GM12864 (cell line): Measurements from ENCODE around the gene MARCHF10.
"Not testable (repeated sequence)": the region's sequence is repeated elsewhere in the genome, so short reads cannot be mapped to it uniquely, and the experiment has no call there.

Source experiments
- DNase-seq: peaks from one replicate; pipeline ENCODE4 v3.0.0-alpha.2; 2011; ENCODE audit warnings: low read depth
- H3K4me3 ChIP-seq: 2 replicates; pipeline ENCODE4 v1.5.1; 2011; ENCODE audit warnings: mild to moderate bottlenecking, low read depth, low read length, control low read depth
- CTCF ChIP-seq: IDR thresholded peaks from 2 replicates; pipeline ENCODE4 v1.5.1; 2011; ENCODE audit warnings: low read depth, mild to moderate bottlenecking, moderate library complexity, low read length, control low read depth, inconsistent platforms; ENCODE audit errors: missing control alignments

MARCHF10 gene, protein sequence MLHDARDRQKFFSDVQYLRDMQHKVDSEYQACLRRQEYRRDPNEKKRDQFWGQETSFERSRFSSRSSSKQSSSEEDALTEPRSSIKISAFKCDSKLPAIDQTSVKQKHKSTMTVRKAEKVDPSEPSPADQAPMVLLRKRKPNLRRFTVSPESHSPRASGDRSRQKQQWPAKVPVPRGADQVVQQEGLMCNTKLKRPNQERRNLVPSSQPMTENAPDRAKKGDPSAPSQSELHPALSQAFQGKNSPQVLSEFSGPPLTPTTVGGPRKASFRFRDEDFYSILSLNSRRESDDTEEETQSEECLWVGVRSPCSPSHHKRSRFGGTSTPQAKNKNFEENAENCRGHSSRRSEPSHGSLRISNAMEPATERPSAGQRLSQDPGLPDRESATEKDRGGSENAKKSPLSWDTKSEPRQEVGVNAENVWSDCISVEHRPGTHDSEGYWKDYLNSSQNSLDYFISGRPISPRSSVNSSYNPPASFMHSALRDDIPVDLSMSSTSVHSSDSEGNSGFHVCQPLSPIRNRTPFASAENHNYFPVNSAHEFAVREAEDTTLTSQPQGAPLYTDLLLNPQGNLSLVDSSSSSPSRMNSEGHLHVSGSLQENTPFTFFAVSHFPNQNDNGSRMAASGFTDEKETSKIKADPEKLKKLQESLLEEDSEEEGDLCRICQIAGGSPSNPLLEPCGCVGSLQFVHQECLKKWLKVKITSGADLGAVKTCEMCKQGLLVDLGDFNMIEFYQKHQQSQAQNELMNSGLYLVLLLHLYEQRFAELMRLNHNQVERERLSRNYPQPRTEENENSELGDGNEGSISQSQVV

DNA sequence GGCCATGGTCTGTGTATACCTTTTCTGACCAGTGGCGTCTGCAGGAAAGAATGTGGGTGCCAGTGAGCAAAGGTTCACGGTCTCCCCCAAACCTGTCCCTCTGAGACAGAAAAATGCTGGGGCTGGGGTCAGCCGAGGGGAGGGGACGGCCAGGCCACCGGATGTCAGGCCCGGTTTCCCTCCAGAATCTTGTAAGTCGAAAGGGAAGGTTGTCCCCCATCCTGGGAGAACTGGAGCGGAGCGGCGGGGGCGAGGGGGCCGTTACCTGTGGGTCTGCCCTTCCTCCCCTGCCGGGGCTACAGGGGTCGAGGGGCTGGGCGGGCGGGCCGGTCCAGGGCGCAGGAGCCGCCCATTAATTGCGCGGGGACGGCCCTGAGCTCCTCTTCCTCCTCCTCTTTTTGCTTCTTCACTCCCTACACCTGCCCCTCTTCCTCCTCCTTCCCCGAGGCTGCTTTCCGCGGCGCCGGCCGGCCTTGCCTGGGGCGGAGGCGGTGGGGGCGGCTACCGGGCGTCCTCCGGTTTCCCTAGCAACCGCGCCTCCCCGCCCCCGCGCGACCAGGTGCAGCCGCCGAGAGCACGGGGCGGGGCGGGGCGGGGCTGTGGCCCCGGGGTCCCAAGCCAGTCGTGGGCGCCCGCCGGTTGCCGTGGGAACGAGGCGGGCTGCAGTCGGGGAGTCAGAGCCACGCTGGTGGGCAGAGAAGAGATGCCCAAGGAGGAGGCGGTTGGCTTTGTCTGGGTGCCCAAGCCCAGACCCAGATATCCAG lies at the start of gene MARCHF10:
MARCHF10 (minus strand) TSS at position 503 of the 764 bp plus-strand sequence. CDS start 6,579 bp downstream, outside the sequence.
- H3K4me3 ChIP-seq: no peak within 1 kb of the TSS
- no peak for DNase-seq
- no peak for TF ChIP-seq CTCF

DNA sequence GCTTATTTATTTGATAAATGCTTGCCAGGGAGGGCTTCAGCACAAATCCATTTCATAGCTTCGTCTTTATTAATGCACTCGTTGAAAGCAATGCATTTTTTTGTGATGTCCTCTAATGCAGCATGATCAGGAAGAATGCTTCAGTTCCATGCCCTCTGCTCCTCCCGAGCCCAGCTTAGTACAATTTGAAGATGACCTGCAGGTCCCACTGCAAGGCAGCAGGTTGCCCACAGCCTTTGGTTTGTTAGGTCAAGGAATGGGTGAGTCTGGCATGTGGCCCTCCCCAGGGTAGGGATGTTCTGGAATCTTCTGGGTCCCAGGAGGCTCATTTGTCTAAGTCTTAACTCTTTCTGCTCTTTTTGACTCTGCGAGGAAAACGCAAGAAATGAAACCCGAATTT lies 49.4 kb upstream of the MARCHF10 start:
- TF ChIP-seq CTCF: no peak
- no peak for DNase-seq
- H3K4me3 ChIP-seq: no peak overlapping the region

DNA sequence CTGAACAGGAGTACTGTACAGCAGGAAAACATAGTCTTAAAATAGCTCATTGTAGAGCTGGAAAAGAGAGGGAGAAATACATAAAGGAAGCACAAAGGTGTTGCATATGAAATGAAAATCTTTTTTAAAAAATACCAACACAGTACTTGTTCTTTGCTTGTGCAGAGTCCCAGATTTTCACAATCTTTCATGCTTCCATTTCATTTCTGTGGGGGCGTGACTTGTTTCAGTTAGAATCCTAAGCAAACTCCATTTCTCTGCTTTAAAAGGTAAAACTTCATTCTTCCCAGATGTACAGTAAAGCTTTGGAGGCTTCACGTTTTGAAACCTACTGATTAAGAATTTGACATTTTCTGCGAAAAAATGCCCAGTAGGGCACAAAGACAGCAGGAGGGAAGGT lies 48.5 kb upstream of the MARCHF10 start:
- H3K4me3 ChIP-seq: no peak overlapping the region
- no peak for DNase-seq
- no peak for TF ChIP-seq CTCF

DNA sequence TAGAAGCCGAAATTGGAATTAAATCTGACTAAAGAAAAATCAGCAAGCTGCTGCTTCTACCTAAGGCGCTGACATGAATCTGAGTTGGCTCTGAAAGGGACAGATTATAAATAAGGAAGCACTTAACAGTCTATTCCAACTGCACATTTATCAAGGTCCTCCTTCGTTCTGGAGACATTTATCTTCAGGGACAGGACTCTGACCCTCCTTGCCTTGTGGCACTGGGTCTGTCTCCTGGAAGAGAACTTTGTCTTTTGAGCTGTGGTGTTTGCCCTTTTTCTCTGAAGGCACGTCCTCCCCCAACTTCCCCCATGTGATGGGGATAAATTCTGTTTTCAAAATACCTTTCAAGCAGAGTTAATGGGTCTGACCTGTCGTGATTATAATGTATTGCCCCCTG lies 47.0 kb upstream of the MARCHF10 start:
- no peak overlapping the region for H3K4me3 ChIP-seq
- DNase-seq: no peak
- TF ChIP-seq CTCF: no peak

DNA sequence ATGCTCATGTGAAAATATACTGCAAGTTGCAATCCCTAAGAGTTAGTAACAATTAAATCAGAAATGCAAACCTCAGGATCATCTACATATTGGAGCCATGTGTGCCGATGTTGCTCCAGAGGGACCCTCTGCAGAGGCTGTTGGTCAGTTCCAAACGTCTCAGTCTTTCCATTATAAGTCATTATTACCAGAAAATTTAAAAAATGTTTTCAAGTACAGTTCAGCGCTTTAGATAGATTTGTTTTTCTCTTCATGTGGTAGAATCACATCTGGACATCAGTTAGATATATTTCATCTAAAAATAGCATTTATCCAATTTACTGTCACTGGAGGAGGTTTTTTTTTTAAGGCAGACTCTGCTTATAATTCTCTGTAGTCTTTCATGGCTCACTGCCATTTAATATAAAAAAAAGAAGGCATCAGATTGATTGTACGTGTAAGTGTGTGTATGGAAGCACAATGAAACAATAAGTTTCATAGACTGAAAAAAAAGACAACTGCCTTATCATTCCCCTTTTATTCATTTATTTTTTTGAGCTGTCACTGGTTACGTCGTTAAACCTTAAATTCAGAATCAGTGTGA lies 46.1 kb upstream of the MARCHF10 start:
- no peak for DNase-seq
- no peak for TF ChIP-seq CTCF
- H3K4me3 ChIP-seq: no peak overlapping the region

DNA sequence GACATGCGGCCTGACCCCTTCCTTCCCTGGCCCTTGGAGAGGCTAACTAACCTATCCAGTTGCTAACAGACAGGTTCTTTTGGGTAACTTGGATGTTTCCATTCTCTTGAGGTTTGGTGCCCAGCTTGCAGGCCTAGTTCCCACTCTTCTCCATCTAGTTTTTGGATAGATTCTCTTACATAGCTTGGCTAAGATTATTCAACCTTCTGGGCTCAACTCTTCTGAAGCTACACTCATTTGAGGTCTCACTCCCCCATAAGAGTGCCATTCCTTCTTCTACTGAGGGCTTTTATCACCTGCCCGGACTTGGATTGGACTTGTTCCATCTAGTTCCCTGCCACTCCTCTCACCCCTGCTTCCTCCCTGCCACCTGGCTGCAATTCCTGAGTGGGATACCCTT lies 44.1 kb upstream of the MARCHF10 start:
- TF ChIP-seq CTCF: no peak
- no peak overlapping the region for H3K4me3 ChIP-seq
- DNase-seq: no peak

- H3K4me3 ChIP-seq, DNase-seq: not testable (repeated sequence)
Observed at GRCh38 chr17:62849591-62850415, 41.7 kb upstream of the MARCHF10 start.
